Heart right ventricle (tissue), 16 donors: ENCODE results near the gene MRTFA. TPM values are rescaled to one million over a fixed set of nuclear protein-coding genes. Genes with fewer than 3 reads are reported as not detected.
"Not testable (repeated sequence)": the region's sequence is repeated elsewhere in the genome, so short reads cannot be mapped to it uniquely, and the experiment has no call there.

ENCODE experiments used
- ATAC-seq, 8 donors: fragments of 200-7000 bp; cut with Tn5 transposase; one replicate each; pipeline ENCODE4 v1.9.1; 2020; ENCODE audit warnings: mild to moderate bottlenecking in 8 of 8, moderate library complexity in 8 of 8, moderate number of reproducible peaks in 1 of 8
- DNase-seq, 2 donors: peaks; one replicate each; pipeline ENCODE4 v3.0.0-alpha.2; 2020
- H3K27ac ChIP-seq, 10 donors: fragments of 200-600 bp; sonication (generic) in 2 of 10; one replicate each; pipeline versions ENCODE4 v1.5.0 to v1.8.0; 2020 to 2022; ENCODE audit warnings: mild to moderate bottlenecking in 3 of 10
- H3K27me3 ChIP-seq, 7 donors: fragments of 200-600 bp; one replicate each; pipeline ENCODE4 v1.8.0; 2021 to 2022; ENCODE audit warnings: mild to moderate bottlenecking in 2 of 7
- H3K36me3 ChIP-seq, 9 donors: fragments of 200-600 bp; sonication (generic) in 1 of 9; one replicate each; pipeline versions ENCODE4 v1.5.0 to v1.8.0; 2020 to 2022; ENCODE audit warnings: mild to moderate bottlenecking in 2 of 9
- H3K4me1 ChIP-seq, 9 donors: fragments of 200-600 bp; sonication (generic) in 1 of 9; one replicate each; pipeline versions ENCODE4 v1.5.0 to v1.8.0; 2020 to 2022; ENCODE audit warnings: mild to moderate bottlenecking in 4 of 9
- H3K4me3 ChIP-seq, 10 donors: fragments of 200-600 bp; sonication (generic) in 2 of 10; one replicate each; pipeline versions ENCODE4 v1.5.0 to v1.8.0; 2020 to 2022; ENCODE audit warnings: mild to moderate bottlenecking in 7 of 10, moderate library complexity in 2 of 10
- H3K9me3 ChIP-seq, 11 donors: fragments of 200-600 bp in 10 of 11; sonication (generic) in 2 of 11; one replicate each; pipeline versions ENCODE4 v1.5.0 to v1.8.0; 2013 to 2022; ENCODE audit warnings: mild to moderate bottlenecking in 2 of 11, control low read depth in 1 of 11, moderate library complexity in 1 of 11
- WGBS, 2 donors: extraction: QIAGEN DNeasy Blood & Tissue Kit; methylation state at CpG; one replicate each; pipeline ENCODE4 v1.1.7; 2013; ENCODE audit warnings: inconsistent platforms in 1 of 2; 5-methylcytosine and 5-hydroxymethylcytosine counted together
- intact Hi-C, 10 donors: fragments of 100-400 bp; cut with DNase I; formaldehyde crosslinking; loops; one replicate each; pipeline versions ENCODE4 v1.11.1 to v1.14.2; 2022
- polyA plus RNA-seq, 2 donors: library from polyadenylated mRNA; stranded (reverse); fragments of 200-250 nt; gene quantifications; one replicate each; pipeline ENCODE4 v1.2.3, GENCODE V29; 2013
- total RNA-seq, 10 donors: library from RNA; stranded (reverse); fragmentation: NEBNext Ultra II Directional in 3 of 10; extraction: Animal tissue kit (Norgen Biotek cat#: 25700) in 3 of 10; gene quantifications; one replicate each; pipeline versions ENCODE4 v1.2.1 to v1.2.4, GENCODE V29; 2021 to 2023
- TF ChIP-seq, protein P1 (sequence below), 9 donors: fragments of 200-600 bp; sonication (generic) in 2 of 9; IDR thresholded peaks; one replicate each; pipeline versions ENCODE4 v1.5.0 to v1.8.0; 2021 to 2022; ENCODE audit warnings: antibody characterized with exemption in 9 of 9, mild to moderate bottlenecking in 5 of 9, moderate library complexity in 1 of 9
- donor health status: Arrhythmogenic right ventricular cardiomyopathy.
- donor health status: ischemic (EF 13 %, LVEDD 7.1; RV severe dilation, severe dysfunction).
- donor health status: healthy with polysubstance abuse.
- donor health status: DM: no; HTN: yes; CAD: no.
- donor health status: DM: no; HTN: no; CAD: no.
- donor health status: ischemic (EF 25% LVEDD 6.9; RV normal size, moderate dysfunction).
- donor health status: ischemic (EF 25% LVEDD 5.7; RV mildly dilated, moderate dysfunction).
- donor health status: healthy.
- donor health status: DM: yes; HTN: yes; CAD: no.
- donor health status: Ischemic cardiomyopathy.
- donor health status: ischemic (EF 35%, LVEDD 5.7; RV mildly dilated, moderate dysfunction).
- donor health status: nonischemic (EF 11% LVEDD 7.7; RV severe dilation, severe dysfunction).
- donor health status: DM: yes; HTN: yes; CAD: no.
- donor health status: PGD.
- donor health status: ischemic (EF 29% LVEDD 5.4; RV normal size, mild dysfunction).
- donor health status: nonischemic (EF 23%, LVEDD 6.1; RV moderate dilation, normal function).

Gene MRTFA
- total and polyA plus RNA-seq, 12 donors: 13.2 to 30.9 (median 18.9) TPM

DNA sequence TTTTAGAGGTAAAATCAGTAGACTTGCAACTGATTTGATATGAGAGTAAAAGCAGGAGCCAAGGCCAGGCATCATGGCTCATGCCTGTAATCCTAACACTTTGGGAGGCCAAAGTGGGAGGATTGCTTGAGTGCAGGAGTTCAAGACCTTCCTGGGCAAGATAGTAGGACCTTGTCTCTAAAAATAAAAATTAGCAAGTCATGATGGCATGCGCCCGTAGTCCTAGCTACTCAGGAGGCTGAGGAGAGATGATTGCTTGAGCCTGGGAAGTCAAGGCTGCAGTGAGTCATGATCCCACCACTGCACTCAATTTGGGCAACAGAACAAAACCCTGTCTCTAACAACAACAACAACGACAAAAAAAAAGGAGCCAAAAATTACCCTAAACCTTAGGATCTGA lies 252.6 kb downstream of the MRTFA start:
- no peaks in the 10 kb centered on the region for H3K27me3 ChIP-seq

DNA sequence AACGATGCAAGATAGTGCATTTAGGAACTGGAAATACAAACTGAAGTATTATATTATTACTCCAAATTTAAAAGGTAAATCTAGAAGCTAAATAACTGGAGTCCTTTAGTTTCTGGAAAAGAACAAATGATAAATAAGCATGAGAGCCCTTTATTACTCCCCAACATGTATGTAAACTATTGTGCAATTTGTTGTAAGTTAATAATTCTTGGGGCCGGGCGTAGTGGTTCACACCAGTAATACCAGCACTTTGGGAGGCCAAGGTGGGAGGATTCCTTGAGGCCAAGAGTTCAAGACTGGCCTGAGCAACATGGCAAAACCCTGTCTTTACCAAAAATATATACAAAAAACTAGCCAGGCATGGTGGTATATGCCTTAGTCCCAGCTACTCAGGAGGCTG lies 255.1 kb downstream of the MRTFA start:
- H3K27ac ChIP-seq: no peak overlapping the region
- H3K9me3 ChIP-seq: no peaks in the 10 kb centered on the region
- intact Hi-C loops: no loop called here
- TF ChIP-seq, protein P1, sequence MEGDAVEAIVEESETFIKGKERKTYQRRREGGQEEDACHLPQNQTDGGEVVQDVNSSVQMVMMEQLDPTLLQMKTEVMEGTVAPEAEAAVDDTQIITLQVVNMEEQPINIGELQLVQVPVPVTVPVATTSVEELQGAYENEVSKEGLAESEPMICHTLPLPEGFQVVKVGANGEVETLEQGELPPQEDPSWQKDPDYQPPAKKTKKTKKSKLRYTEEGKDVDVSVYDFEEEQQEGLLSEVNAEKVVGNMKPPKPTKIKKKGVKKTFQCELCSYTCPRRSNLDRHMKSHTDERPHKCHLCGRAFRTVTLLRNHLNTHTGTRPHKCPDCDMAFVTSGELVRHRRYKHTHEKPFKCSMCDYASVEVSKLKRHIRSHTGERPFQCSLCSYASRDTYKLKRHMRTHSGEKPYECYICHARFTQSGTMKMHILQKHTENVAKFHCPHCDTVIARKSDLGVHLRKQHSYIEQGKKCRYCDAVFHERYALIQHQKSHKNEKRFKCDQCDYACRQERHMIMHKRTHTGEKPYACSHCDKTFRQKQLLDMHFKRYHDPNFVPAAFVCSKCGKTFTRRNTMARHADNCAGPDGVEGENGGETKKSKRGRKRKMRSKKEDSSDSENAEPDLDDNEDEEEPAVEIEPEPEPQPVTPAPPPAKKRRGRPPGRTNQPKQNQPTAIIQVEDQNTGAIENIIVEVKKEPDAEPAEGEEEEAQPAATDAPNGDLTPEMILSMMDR (IDR thresholded peaks at IDR 0.05): no peak
- WGBS, 2 donors: 97% methylated on average over 3 of the region's 3 CpGs
- peaks cover 0 to 41% (median 8%) of the 10 kb centered on the region in 9 donors for H3K4me1 ChIP-seq
- H3K4me3 ChIP-seq: no peak overlapping the region
- H3K27me3 ChIP-seq: no peaks in the 10 kb centered on the region
- ATAC-seq (no peak), DNase-seq (no peak)
- no peaks in the 10 kb centered on the region for H3K36me3 ChIP-seq

More for the DNA sequence above, 252.6 kb downstream of the MRTFA start:
- peak in 3 of 8 donors; percentile 34 to 54 (median 38) for ATAC-seq
- Histone ChIP-seq H3K9me3 (no peaks in the 10 kb centered on the region), H3K36me3 (no peaks in the 10 kb centered on the region), H3K27ac (peak overlapping the region in 1 of 10 donors; percentile 16), H3K4me1 (peaks cover 0 to 34% (median 10%) of the 10 kb centered on the region in 9 donors), H3K4me3 (no peak overlapping the region)
- WGBS, 2 donors: 70 to 72% methylated on average over 3 of the region's 3 CpGs
- intact Hi-C loops: no loop called here
- no peak for DNase-seq
- TF ChIP-seq, protein P1 (IDR thresholded peaks at IDR 0.05): no peak

DNA sequence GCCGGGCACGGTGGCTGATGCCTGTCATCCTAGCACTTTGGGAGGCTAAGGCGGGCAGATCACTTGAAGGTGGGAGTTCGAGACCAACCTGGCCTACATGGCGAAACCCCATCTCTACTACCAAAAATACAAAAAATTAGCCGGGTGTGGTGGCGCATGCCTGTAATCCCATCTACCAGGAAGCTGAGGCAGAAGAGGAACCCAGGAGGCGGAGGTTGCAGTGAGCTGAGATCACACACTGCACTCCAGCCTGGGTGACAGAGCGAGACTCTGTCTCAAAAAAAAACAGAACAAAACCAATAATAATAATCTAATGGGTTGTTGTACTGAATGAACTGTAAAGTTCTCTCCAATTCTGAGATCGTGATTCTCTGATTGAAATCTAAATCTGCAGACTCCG lies 258.1 kb downstream of the MRTFA start:
- H3K4me3 ChIP-seq, ATAC-seq, H3K27me3 ChIP-seq, intact Hi-C loops, H3K36me3 ChIP-seq, H3K27ac ChIP-seq, H3K9me3 ChIP-seq, DNase-seq: not testable (repeated sequence)
- WGBS, 2 donors: 94 to 97% methylated on average over 11 of the region's 11 CpGs
- peaks cover 0 to 15% (median 2%) of the 10 kb centered on the region in 9 donors for H3K4me1 ChIP-seq

DNA sequence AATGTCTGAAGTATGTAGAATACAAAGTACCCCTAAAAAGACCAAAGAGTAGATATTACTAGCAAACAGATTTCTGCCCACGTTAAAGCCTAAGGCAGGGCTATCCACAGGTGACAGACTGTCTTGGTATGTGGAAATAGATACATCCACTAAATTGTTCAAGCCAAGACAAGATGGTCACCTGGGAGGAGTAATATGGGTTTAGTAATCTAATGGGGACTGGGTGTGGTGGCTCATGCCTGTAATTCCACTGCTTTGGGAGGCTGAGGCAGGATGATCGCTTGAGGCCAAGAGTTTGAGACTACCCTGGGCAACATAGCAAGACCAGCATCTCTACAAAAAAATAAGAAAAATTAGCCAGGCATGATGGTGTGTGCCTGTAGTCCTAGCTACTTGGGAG lies 258.6 kb downstream of the MRTFA start:
- intact Hi-C loops: no loop called here
- ATAC-seq (no peak), DNase-seq (no peak)
- Histone ChIP-seq H3K36me3 (peaks cover 0 to 13% (median 0%) of the 10 kb centered on the region in 9 donors), H3K4me1 (peaks cover 0 to 13% (median 0%) of the 10 kb centered on the region in 9 donors), H3K9me3 (no peaks in the 10 kb centered on the region), H3K27me3 (no peaks in the 10 kb centered on the region), H3K4me3 (no peak overlapping the region), H3K27ac (no peak overlapping the region)
- TF ChIP-seq, protein P1 (IDR thresholded peaks at IDR 0.05): no peak
- 98 to 99% methylated on average over 2 of the region's 2 CpGs for WGBS, 2 donors

DNA sequence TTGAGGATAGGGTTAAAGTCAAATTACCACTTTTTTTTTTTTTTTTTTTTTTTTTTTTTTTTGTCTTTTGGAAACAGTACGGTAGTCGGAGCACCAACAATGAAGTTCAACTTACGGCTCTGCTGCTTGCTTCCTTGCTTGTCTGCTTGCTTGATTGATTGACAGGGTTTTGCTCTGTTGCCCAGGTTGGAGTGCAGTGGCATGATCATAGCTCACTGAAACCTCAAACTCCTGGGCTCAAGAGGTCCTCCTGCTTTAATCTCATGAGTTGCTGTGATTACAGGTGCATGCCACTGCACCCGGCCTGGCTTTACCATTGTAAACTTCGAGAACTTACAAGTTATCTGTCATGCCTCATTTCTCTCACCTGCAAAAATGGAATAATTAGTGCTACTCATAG lies 260.4 kb downstream of the MRTFA start:
- TF ChIP-seq, protein P1 (IDR thresholded peaks at IDR 0.05): no peak
- ATAC-seq (no peak), DNase-seq (no peak)
- Histone ChIP-seq H3K27ac (no peak overlapping the region), H3K4me3 (no peak overlapping the region), H3K4me1 (peaks cover 0 to 25% (median 9%) of the 10 kb centered on the region in 9 donors), H3K9me3 (no peaks in the 10 kb centered on the region), H3K36me3 (peaks cover 0 to 15% (median 0%) of the 10 kb centered on the region in 9 donors), H3K27me3 (no peaks in the 10 kb centered on the region)
- intact Hi-C loops: no loop called here
- WGBS, 2 donors: 69 to 74% methylated on average over 5 of the region's 5 CpGs
